Urothelium cell line (cell line): Measurements from ENCODE around the gene RILPL1.
A peak's percentile ranks its signal among the peaks of the same experiment; 100 is the strongest.
"Not testable (repeated sequence)": the region's sequence is repeated elsewhere in the genome, so short reads cannot be mapped to it uniquely, and the experiment has no call there.

Experiments
- DNase-seq: peaks from one replicate; pipeline ENCODE4 v3.0.0; 2011; ENCODE audit warnings: low spot score, mixed read lengths
- FAIRE-seq: peaks from 2 replicates; lab custom pipeline; 2011; peaks lifted over from hg19 to GRCh38; lab: Jason Lieb, UNC

Gene RILPL1

GRCh38 chr12:123533672-123534643, at the start of gene RILPL1:
TSS of gene RILPL1 (minus strand) at chr12:123533719. CDS start at chr12:123533482, 237 bp downstream.
- FAIRE-seq = no peak
- peak; percentile 79 for DNase-seq

GRCh38 chr12:123580772-123581171, 47.3 kb upstream of the RILPL1 start:
- no peak for FAIRE-seq

GRCh38 chr12:123578829-123579228, 45.3 kb upstream of the RILPL1 start:
- FAIRE-seq, DNase-seq: not testable (repeated sequence)

More at GRCh38 chr12:123580772-123581171, 47.3 kb upstream of the RILPL1 start:
- no peak for DNase-seq

DNA sequence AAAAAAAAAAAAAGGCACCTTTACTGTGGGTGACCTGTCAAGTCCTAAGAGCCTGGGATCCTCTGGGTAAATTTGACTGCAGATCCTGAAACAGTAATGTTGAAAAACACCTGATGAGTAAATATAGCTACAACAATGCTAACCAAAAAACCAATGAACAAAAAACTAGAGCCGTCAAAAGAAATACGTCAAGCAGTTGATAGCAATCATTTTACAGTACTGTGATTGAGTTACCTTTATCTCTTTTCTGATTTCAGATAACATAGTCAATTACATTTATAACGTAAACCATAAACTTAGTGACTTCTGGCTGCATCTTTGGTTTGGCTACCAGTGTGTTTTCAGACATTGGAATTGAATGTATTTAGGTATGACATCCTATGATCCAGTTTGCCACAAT, 44.7 kb upstream of the RILPL1 start:
- DNase-seq (no peak), FAIRE-seq (no peak)

DNA sequence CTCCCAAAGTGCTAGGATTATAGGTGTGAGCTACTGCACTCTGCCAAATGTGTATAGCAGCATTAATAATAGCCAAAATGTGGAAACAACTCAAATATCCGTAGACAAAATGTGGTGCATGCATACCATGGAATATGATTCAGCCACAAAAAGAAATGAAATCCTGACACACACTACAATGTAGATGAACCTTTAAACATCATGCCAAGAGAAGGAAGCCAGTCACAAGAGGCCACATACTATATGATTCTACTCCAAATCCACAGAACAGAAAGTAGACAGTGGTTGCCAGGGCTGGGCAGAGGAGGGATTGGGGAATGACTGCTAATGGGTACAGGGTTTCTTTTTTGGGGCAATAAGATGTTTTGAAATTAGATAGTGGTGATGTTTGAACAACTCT, 43.1 kb upstream of the RILPL1 start:
- DNase-seq (no peak), FAIRE-seq (no peak)

DNA sequence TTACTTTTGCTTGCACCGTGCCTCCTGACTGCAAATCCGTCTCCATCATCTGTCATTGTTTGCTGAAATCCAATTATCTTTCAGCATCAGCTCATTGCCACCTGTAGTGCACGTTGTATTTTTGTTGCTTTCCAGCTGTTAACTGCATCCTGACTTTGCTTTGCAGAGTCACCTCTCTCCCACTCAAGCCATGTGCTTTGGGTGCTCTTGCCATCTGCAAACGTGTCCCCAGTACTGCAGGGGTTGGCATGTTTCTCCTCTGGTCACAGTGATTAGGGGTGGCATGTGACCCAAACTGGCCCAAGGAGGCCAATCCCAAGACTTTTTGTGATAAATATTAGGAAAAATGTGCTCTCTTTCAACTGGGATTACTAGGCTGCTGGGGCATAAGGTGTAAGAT, 40.4 kb upstream of the RILPL1 start:
- DNase-seq (no peak), FAIRE-seq (no peak)

DNA sequence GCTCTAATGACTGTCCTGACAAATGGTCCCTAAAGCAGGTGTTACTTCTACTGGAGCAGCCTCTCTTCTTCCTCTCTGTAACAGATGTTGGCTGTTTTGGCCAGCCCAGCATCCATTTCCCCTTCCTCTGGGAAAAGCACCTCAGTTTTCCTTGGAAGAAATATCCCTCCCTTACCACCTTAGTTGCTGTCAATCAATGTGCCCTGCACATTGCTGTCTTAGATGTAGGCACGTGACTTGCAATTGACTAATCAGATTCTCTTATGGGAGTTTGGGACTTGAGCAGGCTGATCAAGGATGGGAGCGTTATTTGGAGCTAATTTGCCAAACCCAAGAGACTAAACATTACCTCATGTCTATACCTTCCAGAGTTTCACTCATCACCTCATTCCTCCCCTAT, 38.9 kb upstream of the RILPL1 start:
- no peak for FAIRE-seq
- no peak for DNase-seq

DNA sequence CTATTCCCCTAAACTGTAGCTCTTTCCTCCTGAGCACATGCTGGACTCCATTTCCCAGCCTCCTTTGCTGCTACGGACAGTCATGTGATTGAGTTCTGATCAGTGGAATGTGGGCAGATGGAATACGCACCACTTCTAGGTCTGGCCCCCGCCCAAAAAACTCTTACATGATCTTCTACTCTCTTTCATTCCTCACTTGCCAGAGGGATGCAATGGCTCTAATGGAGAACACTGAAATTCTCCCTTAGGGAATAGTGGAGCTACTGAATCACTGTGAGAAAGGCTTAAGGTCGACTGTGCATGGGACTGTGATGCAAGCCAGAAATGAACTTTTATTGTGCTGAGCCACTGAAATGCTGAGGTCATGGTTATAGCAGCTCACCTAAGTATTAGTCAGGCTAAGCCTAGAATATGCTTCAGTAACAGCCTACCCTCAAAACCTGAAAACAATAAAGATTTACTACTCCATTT, 37.9 kb upstream of the RILPL1 start:
- DNase-seq = peak; percentile 64
- FAIRE-seq = no peak

DNA sequence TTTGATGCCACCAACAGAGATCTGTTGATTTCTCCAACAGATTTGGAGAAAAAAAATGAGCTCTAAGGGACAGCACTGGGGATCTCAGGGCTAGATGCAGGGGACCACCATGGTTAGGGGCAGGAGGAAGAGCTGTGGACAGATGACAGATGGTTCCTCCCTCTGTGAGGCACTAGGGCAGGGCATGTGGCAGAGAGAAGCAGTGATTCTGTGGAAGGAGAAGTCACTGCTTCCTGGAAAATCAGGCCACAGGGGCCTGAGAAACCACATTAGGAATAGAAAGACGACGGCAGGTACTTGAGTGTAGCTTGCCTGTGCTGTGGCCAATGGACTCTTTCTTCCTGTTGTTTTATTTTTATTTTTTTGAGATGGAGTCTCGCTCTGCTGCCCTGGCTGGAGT, 25.9 kb upstream of the RILPL1 start:
- FAIRE-seq = no peak

GRCh38 chr12:123558487-123558886, 25.0 kb upstream of the RILPL1 start:
- not testable (repeated sequence) for FAIRE-seq, DNase-seq

More for the DNA sequence above, 25.9 kb upstream of the RILPL1 start:
- no peak for DNase-seq

- not testable (repeated sequence) for FAIRE-seq, DNase-seq
Observed at GRCh38 chr12:123554843-123555242, 21.3 kb upstream of the RILPL1 start.

DNA sequence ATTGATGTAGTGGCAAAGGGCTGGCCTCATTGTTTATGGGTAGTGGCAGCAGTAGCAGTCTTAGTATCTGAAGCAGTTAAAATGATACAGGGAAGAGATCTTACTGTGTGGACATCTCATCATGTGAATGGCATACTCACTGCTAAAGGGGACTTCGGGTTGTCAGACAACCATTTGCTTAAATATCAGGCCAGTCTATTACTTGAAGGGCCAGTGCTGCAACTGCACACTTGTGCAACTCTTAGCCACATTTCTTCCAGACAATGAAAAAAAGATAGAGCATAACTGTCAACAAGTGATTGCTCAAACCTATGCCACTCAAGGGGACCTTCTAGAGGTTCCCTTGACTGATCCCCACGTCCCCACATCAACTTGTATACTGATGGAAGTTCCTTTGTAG, 20.6 kb upstream of the RILPL1 start:
- not testable (repeated sequence) for FAIRE-seq, DNase-seq

- FAIRE-seq (no peak), DNase-seq (no peak)
Observed at GRCh38 chr12:123550700-123551099, 17.2 kb upstream of the RILPL1 start.

DNA sequence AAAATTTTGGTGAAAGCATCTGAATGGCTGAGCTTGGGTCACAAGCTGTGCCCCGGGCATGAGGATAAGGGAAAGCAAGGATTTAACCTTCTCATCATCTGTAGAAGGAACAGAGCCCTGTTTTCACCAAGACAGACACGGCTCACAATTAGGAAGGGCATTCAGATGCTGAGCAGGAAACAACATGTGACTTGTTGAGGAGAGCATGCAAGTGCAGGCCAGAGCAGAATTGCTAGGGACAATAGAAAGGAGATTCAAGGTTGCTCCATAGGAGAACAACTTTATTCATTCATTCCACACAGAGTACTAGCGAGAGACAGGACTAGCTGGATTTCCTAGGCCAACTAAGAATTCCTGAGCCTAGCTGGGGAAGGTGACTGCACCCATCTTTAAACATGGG, 14.6 kb upstream of the RILPL1 start:
- DNase-seq (no peak), FAIRE-seq (no peak)

- FAIRE-seq (no peak), DNase-seq (peak; percentile 26)
Observed at GRCh38 chr12:123546281-123546680, 12.8 kb upstream of the RILPL1 start.

- FAIRE-seq (no peak), DNase-seq (no peak)
Observed at GRCh38 chr12:123543541-123543940, 10.0 kb upstream of the RILPL1 start.

DNA sequence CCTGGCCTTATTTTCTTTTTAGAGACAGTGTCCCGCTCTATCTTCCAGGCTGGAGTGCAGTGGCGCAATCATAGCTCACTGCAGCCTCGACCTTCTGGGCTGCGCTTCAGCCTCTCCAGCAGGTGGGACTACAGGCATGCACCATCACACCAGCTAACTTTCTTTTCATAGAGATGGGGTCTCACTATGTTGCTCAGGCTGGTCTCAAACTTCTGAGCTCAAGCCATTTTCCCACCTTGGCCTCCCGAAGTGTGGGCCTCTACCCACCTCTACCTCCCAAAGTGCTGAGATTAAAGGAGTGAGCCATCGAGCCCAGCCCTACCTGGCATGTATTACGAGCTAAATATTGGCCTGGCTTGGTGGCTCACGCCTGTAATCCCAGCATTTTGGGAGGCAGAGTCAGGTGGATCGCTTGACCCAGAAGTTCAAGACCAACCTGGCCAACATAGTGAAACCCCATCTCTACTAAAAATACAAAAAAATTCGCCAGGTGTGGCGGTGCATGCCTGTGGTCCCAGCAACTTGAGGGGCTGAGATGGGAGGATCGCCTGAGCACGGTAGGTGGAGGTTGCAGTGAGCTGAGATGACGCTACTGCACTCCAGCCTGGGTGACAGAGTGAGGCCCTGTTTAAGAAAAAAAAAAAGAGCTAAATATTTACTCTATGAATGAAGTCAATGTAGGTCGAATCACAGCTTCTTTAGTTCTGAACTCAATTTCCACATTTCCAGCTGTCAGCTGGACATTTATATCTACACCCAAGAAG, 7.6 kb upstream of the RILPL1 start:
- no peak for DNase-seq
- FAIRE-seq = no peak

DNA sequence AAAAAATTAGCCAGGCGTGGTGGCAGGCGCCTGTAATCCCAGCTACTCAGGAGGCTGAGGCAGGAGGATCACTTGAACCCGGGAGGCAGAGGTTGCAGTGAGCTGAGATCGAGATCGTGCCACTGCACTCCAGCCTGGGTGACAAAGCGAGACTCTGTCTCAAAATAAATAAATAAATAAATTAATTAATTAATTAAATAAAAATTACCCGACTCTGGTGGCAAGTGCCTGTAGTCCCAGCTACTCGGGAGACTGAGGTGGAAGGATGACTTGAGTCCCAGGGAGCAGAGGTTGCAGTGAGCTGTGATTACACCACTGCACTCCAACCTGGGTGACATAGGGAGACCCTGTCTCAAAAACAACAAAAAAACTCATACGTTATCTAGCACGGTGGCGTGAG, 2.4 kb upstream of the RILPL1 start:
- not testable (repeated sequence) for FAIRE-seq, DNase-seq

DNA sequence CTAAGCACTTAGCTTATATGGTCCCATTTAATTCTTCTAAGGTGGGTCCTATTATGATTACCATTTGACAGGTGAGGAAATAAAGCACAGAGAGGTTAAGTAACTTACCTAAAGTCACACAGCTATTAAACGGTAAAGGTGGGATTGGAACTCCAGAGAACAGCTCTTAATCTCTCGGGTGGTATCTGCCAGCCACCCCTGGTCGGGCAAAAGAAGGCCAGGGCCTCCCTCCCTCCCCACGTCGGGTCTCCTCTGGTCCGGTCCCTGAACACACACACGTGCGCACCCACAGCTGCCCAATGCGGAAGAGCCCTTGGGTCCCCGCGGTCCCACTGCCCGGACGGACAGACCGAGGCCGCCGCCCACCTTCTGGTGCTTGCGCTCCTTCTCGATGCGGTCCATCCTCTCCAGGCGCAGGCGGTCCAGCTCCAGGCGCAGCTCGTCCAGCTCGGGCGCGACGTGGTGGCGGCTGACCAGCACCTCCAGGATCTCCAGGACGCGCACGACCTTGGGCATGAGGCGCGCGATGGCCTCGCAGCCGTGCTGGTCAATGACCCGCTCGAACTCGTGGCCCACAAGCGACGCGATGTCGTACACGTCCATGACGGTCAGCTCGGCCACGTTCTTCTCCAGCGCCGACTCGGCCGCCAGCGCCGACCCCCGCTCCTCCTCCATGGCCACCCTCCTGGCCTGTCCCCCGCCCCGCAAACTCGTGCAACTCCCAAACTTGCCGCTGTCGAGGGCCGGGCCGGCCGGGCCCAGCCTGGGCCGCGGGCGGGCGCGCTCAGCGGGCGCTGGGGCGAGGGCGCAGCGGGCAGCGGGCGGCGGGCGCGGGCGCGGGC, 490 bp downstream of the RILPL1 start:
- FAIRE-seq = peak; percentile 46

GRCh38 chr12:123532019-123532418, 1.5 kb downstream of the RILPL1 start:
- DNase-seq = peak; percentile 21
- FAIRE-seq = no peak

More for the DNA sequence above, 490 bp downstream of the RILPL1 start:
- DNase-seq = peak; percentile 72
